Measurements from ENCODE around the gene CCDC88C. TPM values are rescaled to one million over a fixed set of nuclear protein-coding genes. Genes with fewer than 3 reads are reported as not detected.
A peak's percentile ranks its signal among the peaks of the same experiment; 100 is the strongest.

Gene CCDC88C
- total RNA-seq, 1 donor from 2014 or later = 68.0 TPM

DNA sequence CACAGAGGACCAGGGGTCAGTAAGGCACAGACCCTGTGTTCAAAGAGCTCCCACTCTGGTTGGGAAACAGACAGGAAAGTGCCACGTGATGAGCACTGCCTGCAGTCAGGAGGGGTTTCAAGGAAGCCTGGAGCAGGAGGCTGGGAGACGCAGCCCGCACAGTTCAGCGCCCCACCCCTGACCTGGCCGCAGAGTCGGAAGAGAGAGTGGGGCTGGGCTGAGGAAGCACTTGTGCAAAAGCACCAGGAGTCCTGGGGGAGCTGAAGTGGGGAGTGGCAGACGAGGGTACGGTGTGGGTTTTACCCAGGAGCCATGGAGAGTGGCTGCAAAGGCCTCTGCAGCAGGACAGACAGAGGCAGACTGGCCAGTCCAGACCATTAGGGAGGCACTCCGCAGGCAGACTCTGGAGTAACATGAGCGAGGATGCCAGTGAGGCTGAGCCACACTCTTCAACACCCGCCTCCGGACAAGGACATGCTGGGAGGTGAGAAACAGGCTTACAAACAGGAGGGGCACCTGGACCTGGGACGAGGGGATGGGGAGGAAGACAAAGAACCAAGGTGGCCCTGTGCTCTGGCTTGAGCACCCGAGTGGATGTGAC, 87.4 kb downstream of the CCDC88C start:
- H3K27me3 Mint-ChIP-seq (ENCODE audit: unreplicated experiment) = peaks cover 9% of the 10 kb centered on the region
- TF ChIP-seq, protein P1, sequence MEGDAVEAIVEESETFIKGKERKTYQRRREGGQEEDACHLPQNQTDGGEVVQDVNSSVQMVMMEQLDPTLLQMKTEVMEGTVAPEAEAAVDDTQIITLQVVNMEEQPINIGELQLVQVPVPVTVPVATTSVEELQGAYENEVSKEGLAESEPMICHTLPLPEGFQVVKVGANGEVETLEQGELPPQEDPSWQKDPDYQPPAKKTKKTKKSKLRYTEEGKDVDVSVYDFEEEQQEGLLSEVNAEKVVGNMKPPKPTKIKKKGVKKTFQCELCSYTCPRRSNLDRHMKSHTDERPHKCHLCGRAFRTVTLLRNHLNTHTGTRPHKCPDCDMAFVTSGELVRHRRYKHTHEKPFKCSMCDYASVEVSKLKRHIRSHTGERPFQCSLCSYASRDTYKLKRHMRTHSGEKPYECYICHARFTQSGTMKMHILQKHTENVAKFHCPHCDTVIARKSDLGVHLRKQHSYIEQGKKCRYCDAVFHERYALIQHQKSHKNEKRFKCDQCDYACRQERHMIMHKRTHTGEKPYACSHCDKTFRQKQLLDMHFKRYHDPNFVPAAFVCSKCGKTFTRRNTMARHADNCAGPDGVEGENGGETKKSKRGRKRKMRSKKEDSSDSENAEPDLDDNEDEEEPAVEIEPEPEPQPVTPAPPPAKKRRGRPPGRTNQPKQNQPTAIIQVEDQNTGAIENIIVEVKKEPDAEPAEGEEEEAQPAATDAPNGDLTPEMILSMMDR (IDR thresholded peaks at IDR 0.05; ENCODE audit: partially characterized antibody, unreplicated experiment) = no peak
- peaks cover 39% of the 10 kb centered on the region for H3K4me1 Mint-ChIP-seq (ENCODE audit: low read depth, unreplicated experiment)
- H3K36me3 Mint-ChIP-seq (ENCODE audit: unreplicated experiment) = no peaks in the 10 kb centered on the region
- DNase-seq = no peak
- H3K9me3 Mint-ChIP-seq (ENCODE audit: unreplicated experiment) = peaks cover 3% of the 10 kb centered on the region
- no peak overlapping the region for H3K27ac Mint-ChIP-seq (ENCODE audit: unreplicated experiment)
- peak overlapping the region; percentile 13 for H3K4me3 Mint-ChIP-seq (ENCODE audit: unreplicated experiment)

DNA sequence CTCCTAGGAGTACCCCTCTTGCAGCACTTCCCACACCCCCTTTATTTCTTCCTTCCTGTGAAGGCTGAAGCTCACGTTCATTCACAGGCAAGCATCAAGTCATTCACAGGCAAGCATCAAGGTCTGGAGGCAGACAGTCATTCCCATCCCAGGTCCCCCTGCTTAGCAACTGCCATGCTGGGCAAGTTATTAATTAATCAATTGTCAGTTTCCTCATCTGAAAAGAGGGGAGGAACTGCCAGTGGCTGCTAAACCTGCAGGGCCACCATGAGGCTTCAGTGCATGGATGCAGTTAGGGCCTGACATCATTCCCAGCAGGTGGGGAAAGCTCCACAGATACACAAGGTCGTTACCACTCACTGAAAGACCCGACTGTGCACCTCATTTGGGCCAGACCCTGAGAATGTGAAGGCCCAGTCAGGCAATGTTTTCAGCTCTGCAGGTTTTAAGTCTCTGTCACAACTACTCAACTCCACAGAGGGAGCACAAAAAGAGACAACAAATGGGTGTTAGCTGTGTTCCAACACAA, 88.1 kb downstream of the CCDC88C start:
- TF ChIP-seq, protein P1 (IDR thresholded peaks at IDR 0.05; ENCODE audit: partially characterized antibody, unreplicated experiment) = no peak
- Mint-ChIP-seq H3K36me3 (ENCODE audit: unreplicated experiment) (no peaks in the 10 kb centered on the region), H3K27ac (ENCODE audit: unreplicated experiment) (no peak overlapping the region), H3K4me3 (ENCODE audit: unreplicated experiment) (no peak overlapping the region), H3K27me3 (ENCODE audit: unreplicated experiment) (peaks cover 9% of the 10 kb centered on the region), H3K9me3 (ENCODE audit: unreplicated experiment) (peaks cover 5% of the 10 kb centered on the region), H3K4me1 (ENCODE audit: low read depth, unreplicated experiment) (peaks cover 46% of the 10 kb centered on the region)
- no peak for DNase-seq

DNA sequence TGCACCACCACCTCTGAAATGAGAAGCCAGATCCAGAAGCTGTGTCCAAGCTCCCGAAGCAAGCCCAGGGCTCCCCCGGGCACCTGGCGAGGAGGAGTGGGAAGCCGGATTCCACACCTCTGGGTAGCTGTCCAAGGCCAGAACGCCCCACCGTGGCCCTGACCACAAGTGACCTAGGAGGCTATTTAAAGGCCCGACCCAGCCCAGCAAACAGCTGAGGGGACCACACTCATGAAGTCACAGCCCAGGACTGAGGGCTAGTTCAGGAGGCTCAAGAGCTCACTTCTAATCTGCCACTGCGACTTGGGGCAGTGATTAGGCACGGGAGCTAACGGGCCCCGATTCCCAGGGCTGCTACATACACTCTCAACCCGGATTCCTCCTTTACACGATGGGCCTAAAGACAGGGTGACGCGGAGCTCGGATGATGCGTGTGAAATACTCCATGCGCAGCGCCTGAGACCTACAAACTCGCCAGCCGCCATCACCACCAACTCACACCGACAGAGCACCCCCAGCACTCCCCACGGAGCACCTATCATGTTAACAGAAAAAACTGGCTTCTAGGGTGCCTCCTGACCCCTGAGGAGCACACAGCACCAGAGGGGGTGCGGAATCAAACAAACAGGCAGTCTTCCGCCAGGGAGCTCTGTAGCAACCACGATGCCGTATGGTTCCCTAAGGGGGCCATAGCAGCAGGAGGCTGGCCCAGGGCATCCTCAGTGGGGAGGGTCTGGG, 89.1 kb downstream of the CCDC88C start:
- DNase-seq = no peak
- H3K9me3 Mint-ChIP-seq (ENCODE audit: unreplicated experiment) = peaks cover 5% of the 10 kb centered on the region
- peaks cover 9% of the 10 kb centered on the region for H3K27me3 Mint-ChIP-seq (ENCODE audit: unreplicated experiment)
- TF ChIP-seq, protein P1 (IDR thresholded peaks at IDR 0.05; ENCODE audit: partially characterized antibody, unreplicated experiment) = no peak
- H3K4me1 Mint-ChIP-seq (ENCODE audit: low read depth, unreplicated experiment) = peaks cover 55% of the 10 kb centered on the region
- H3K4me3 Mint-ChIP-seq (ENCODE audit: unreplicated experiment) = no peak overlapping the region
- H3K27ac Mint-ChIP-seq (ENCODE audit: unreplicated experiment) = no peak overlapping the region
- no peaks in the 10 kb centered on the region for H3K36me3 Mint-ChIP-seq (ENCODE audit: unreplicated experiment)

DNA sequence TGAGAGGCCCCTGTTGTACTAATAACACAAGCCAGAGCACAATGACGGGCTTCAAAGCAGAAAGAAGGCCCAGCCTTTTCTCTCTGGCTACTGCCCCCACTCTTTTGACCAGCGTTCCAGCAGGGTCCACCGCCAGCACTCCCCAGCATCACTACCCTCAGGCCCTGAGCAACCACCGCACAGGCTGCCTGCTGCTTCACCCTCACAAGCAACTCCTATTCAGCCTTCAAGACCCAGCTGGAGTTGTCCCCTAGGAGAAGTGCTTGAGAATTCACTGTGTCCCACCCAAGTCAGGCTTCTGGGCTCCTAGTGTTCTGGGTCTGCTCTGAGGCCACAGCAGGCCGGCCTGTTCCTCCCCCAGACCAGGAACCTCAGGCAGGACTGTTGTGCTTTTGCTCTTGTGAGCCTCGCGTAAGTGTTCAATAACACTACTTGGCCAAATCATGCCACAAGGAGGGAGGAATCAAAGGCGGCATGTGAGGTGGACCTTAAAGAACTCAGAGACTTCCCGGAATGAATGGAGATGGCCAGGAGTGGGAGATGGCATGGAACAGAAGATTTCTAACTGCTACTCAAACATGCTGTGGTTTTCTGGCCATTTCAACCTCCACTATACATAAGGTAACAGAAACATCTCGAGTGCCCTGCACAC, 89.8 kb downstream of the CCDC88C start:
- peaks cover 5% of the 10 kb centered on the region for H3K9me3 Mint-ChIP-seq (ENCODE audit: unreplicated experiment)
- peaks cover 9% of the 10 kb centered on the region for H3K27me3 Mint-ChIP-seq (ENCODE audit: unreplicated experiment)
- no peaks in the 10 kb centered on the region for H3K36me3 Mint-ChIP-seq (ENCODE audit: unreplicated experiment)
- TF ChIP-seq, protein P1 (IDR thresholded peaks at IDR 0.05; ENCODE audit: partially characterized antibody, unreplicated experiment) = no peak
- H3K27ac Mint-ChIP-seq (ENCODE audit: unreplicated experiment) = no peak overlapping the region
- DNase-seq = no peak
- H3K4me1 Mint-ChIP-seq (ENCODE audit: low read depth, unreplicated experiment) = peaks cover 51% of the 10 kb centered on the region
- H3K4me3 Mint-ChIP-seq (ENCODE audit: unreplicated experiment) = no peak overlapping the region

All from glutamatergic neuron (in vitro differentiated cells).